K562 (cell line): ENCODE measurements around the gene CORO2A. TPM values are rescaled to one million over a fixed set of nuclear protein-coding genes. Genes with fewer than 3 reads are reported as not detected.
A peak's percentile ranks its signal among the peaks of the same experiment; 100 is the strongest.

ENCODE experiments used
- CTCF ChIP-seq, 3 experiments: IDR thresholded peaks in 2 of 3; conservative IDR thresholded peaks in 1 of 3; 2 replicates each; pipeline ENCODE4 v1.5.1; 2011 to 2012; ENCODE audit warnings: low read length in 3 of 3, mild to moderate bottlenecking in 3 of 3, control low read depth in 2 of 3, improper control_type of control experiment in 1 of 3, inconsistent platforms in 1 of 3, low read depth in 1 of 3, mixed read lengths in 1 of 3, moderate library complexity in 1 of 3; ENCODE audit not compliant: insufficient read depth in 2 of 3
- EP300 ChIP-seq: IDR thresholded peaks from 2 replicates; pipeline ENCODE4 v1.6.1; 2012; ENCODE audit warnings: low read length, improper control_type of control experiment
- ETV5 ChIP-seq: sonication (generic); formaldehyde crosslinking; IDR thresholded peaks from 2 replicates; pipeline ENCODE4 v1.4.0; 2020; ENCODE audit warnings: low read depth, mild to moderate bottlenecking, missing genetic modification reagents
- HDAC3 ChIP-seq: fragments of 450-650 bp; IDR thresholded peaks from 2 replicates; pipeline ENCODE4 v1.6.1; 2018; ENCODE audit warnings: borderline replicate concordance, mild to moderate bottlenecking, moderate library complexity; ENCODE audit not compliant: partially characterized antibody
- MECOM ChIP-seq: fragments of 250-450 bp; sonication (Bioruptor Pico); IDR thresholded peaks from 2 replicates; pipeline ENCODE4 v1.8.0; 2022; ENCODE audit warnings: inconsistent platforms
- MIER1 ChIP-seq: fragments of 450-650 bp; IDR thresholded peaks from 2 replicates; pipeline ENCODE4 v1.6.1; 2016; ENCODE audit warnings: antibody characterized with exemption, mild to moderate bottlenecking, low read depth
- MYNN ChIP-seq, 2 experiments: sonication (generic); formaldehyde crosslinking in 1 of 2; IDR thresholded peaks; 2 replicates each; pipeline versions ENCODE4 v1.5.0 to v1.6.1; 2016 to 2020; ENCODE audit warnings: antibody characterized with exemption in 1 of 2, missing genetic modification reagents in 1 of 2
- NR2C2 ChIP-seq, 2 experiments: fragments of 200-800 bp in 1 of 2; sonication (Bioruptor generic) in 1 of 2; sonication (generic) in 1 of 2; formaldehyde crosslinking in 1 of 2; IDR thresholded peaks; 2 replicates each; pipeline versions ENCODE4 v1.6.1 to v1.8.0; 2016 to 2022; ENCODE audit warnings: mild to moderate bottlenecking in 1 of 2, missing compliant biosample characterization in 1 of 2, missing genetic modification characterization in 1 of 2, missing genetic modification reagents in 1 of 2
- POLR2AphosphoS5 ChIP-seq: IDR thresholded peaks from 2 replicates; pipeline ENCODE4 v1.6.1; 2011; ENCODE audit warnings: mild to moderate bottlenecking, low read depth, low read length, moderate library complexity; ENCODE audit not compliant: control insufficient read depth, insufficient read depth
- PTBP1 ChIP-seq: fragments of 200-400 bp; formaldehyde crosslinking; IDR thresholded peaks from 2 replicates; pipeline ENCODE4 v1.6.1; 2017; ENCODE audit warnings: low read depth, low read length
- RBFOX2 ChIP-seq: fragments of 200-400 bp; formaldehyde crosslinking; IDR thresholded peaks from 2 replicates; pipeline ENCODE4 v1.6.1; 2017; ENCODE audit warnings: low read depth, mild to moderate bottlenecking, low read length, moderate library complexity
- SMARCE1 ChIP-seq: fragments of 450-650 bp; IDR thresholded peaks from 2 replicates; pipeline ENCODE4 v1.7.1; 2016; ENCODE audit warnings: mild to moderate bottlenecking
- U2AF1 ChIP-seq: fragments of 200-400 bp; formaldehyde crosslinking; optimal IDR thresholded peaks from 2 replicates; pipeline ENCODE3; 2017; ENCODE audit warnings: mild to moderate bottlenecking, low read depth, low read length, moderate library complexity
- ZBTB17 ChIP-seq: fragments of 450-650 bp; formaldehyde crosslinking; IDR thresholded peaks from 2 replicates; pipeline ENCODE4 v1.4.0; 2020; ENCODE audit warnings: mild to moderate bottlenecking
- ZBTB7A ChIP-seq: IDR thresholded peaks from 2 replicates; pipeline ENCODE4 v1.6.1; 2011; ENCODE audit warnings: low read depth, mild to moderate bottlenecking, low read length, moderate library complexity, borderline replicate concordance; ENCODE audit not compliant: control insufficient read depth
- ZNF12 ChIP-seq: sonication (generic); formaldehyde crosslinking; IDR thresholded peaks from 2 replicates; pipeline ENCODE4 v1.4.0; 2020; ENCODE audit warnings: mild to moderate bottlenecking, missing genetic modification reagents
- ZNF24 ChIP-seq: fragments of 450-650 bp; IDR thresholded peaks from 2 replicates; pipeline ENCODE4 v1.6.1; 2016
- ZNF282 ChIP-seq: sonication (generic); formaldehyde crosslinking; IDR thresholded peaks from 2 replicates; pipeline ENCODE4 v1.8.1; 2023; ENCODE audit warnings: missing genetic modification reagents
- polyA plus RNA-seq, 8 experiments: library from polyadenylated mRNA; depleted of rRNA in 4 of 8; stranded (reverse) in 5 of 8; unstranded in 3 of 8; fragments of >200 nt; fragmentation: Nextera tagmentation in 2 of 8; fragmentation: Illumina TruSeq in 1 of 8; extraction: Ambion mirVana in 2 of 8; extraction: Trizol in 1 of 8; gene quantifications; 2 replicates each; pipeline versions ENCODE4 v1.2.1 to v1.2.3, GENCODE V29; 2011 to 2014; ENCODE audit warnings: inconsistent platforms in 1 of 8, missing spikeins in 1 of 8
- total RNA-seq, 7 experiments: library from RNA; depleted of rRNA in 6 of 7; stranded (reverse); fragments of >200 nt in 6 of 7; fragmentation: Illumina TruSeq in 2 of 7; extraction: Trizol in 2 of 7; gene quantifications; 2 replicates each; pipeline versions ENCODE4 v1.2.1 to v1.2.3, GENCODE V29; 2011 to 2021; ENCODE audit warnings: low replicate concordance in 1 of 7
- TF ChIP-seq, protein P1 (sequence below): fragments of 450-650 bp; IDR thresholded peaks from 2 replicates; pipeline ENCODE4 v1.6.1; 2017; ENCODE audit warnings: antibody characterized with exemption, mild to moderate bottlenecking
- TF ChIP-seq, protein P2 (sequence below): fragments of 450-650 bp; IDR thresholded peaks from 2 replicates; pipeline ENCODE4 v1.6.1; 2016; ENCODE audit warnings: mild to moderate bottlenecking

The CORO2A gene
- total and polyA plus RNA-seq, 9 of the 15 experiments (the other 6 are each of a cell fraction or from before 2014, with no cell fraction given) = 9.5 to 26.6 (median 18.0) TPM

- TF ChIP-seq, protein P1, sequence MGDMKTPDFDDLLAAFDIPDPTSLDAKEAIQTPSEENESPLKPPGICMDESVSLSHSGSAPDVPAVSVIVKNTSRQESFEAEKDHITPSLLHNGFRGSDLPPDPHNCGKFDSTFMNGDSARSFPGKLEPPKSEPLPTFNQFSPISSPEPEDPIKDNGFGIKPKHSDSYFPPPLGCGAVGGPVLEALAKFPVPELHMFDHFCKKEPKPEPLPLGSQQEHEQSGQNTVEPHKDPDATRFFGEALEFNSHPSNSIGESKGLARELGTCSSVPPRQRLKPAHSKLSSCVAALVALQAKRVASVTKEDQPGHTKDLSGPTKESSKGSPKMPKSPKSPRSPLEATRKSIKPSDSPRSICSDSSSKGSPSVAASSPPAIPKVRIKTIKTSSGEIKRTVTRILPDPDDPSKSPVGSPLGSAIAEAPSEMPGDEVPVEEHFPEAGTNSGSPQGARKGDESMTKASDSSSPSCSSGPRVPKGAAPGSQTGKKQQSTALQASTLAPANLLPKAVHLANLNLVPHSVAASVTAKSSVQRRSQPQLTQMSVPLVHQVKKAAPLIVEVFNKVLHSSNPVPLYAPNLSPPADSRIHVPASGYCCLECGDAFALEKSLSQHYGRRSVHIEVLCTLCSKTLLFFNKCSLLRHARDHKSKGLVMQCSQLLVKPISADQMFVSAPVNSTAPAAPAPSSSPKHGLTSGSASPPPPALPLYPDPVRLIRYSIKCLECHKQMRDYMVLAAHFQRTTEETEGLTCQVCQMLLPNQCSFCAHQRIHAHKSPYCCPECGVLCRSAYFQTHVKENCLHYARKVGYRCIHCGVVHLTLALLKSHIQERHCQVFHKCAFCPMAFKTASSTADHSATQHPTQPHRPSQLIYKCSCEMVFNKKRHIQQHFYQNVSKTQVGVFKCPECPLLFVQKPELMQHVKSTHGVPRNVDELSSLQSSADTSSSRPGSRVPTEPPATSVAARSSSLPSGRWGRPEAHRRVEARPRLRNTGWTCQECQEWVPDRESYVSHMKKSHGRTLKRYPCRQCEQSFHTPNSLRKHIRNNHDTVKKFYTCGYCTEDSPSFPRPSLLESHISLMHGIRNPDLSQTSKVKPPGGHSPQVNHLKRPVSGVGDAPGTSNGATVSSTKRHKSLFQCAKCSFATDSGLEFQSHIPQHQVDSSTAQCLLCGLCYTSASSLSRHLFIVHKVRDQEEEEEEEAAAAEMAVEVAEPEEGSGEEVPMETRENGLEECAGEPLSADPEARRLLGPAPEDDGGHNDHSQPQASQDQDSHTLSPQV = peak; percentile 89
- TF ChIP-seq NR2C2 (CRISPR knock-in tag; IDR thresholded peaks at IDR 0.05) = no peak
- peak; percentile 69 for TF ChIP-seq NR2C2 (tag; IDR thresholded peaks at IDR 0.05)
- TF ChIP-seq RBFOX2 = no peak
- peak; percentile 93 for TF ChIP-seq SMARCE1
- peak; percentile 62; the same call in 1 of the 2 replicates for TF ChIP-seq ZNF24
- TF ChIP-seq, protein P2, sequence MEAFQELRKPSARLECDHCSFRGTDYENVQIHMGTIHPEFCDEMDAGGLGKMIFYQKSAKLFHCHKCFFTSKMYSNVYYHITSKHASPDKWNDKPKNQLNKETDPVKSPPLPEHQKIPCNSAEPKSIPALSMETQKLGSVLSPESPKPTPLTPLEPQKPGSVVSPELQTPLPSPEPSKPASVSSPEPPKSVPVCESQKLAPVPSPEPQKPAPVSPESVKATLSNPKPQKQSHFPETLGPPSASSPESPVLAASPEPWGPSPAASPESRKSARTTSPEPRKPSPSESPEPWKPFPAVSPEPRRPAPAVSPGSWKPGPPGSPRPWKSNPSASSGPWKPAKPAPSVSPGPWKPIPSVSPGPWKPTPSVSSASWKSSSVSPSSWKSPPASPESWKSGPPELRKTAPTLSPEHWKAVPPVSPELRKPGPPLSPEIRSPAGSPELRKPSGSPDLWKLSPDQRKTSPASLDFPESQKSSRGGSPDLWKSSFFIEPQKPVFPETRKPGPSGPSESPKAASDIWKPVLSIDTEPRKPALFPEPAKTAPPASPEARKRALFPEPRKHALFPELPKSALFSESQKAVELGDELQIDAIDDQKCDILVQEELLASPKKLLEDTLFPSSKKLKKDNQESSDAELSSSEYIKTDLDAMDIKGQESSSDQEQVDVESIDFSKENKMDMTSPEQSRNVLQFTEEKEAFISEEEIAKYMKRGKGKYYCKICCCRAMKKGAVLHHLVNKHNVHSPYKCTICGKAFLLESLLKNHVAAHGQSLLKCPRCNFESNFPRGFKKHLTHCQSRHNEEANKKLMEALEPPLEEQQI = peak; percentile 91; the same call in 1 of the 2 replicates
- peak; percentile 45; the same call in 1 of the 2 replicates for TF ChIP-seq MECOM (CRISPR knock-in tag)
- no peak for TF ChIP-seq U2AF1
- TF ChIP-seq ETV5 (CRISPR knock-in tag) = 0 out of 2 replicates have a peak, but pooled peaks have one; percentile 60
- TF ChIP-seq ZBTB17 = 0 out of 2 replicates have a peak, but pooled peaks have one; percentile 34
- peak; percentile 93 for TF ChIP-seq ZBTB7A
- TF ChIP-seq ZNF12 (CRISPR knock-in tag) = no peak
- peak in 1 of 3 experiments; percentile 22; a peak in 2 of 6 replicates for TF ChIP-seq CTCF (IDR thresholded peaks at IDR 0.05 in 2 of 3, conservative IDR thresholded peaks at IDR 0.05 in 1 of 3; ENCODE audit: insufficient read depth in 2 of 3, low read depth in 1 of 3, low read length in 3 of 3)
- TF ChIP-seq PTBP1 = no peak
- peak; percentile 97 for TF ChIP-seq EP300
- TF ChIP-seq HDAC3 = peak; percentile 96
- no peak for TF ChIP-seq ZNF282
- TF ChIP-seq MIER1 = no peak
- peak; percentile 75 for TF ChIP-seq MYNN (IDR thresholded peaks at IDR 0.05)
- TF ChIP-seq MYNN (CRISPR knock-in tag; IDR thresholded peaks at IDR 0.05) = no peak
- peak; percentile 100 for TF ChIP-seq POLR2AphosphoS5
Observed at GRCh38 chr9:98225015-98225442, 32.6 kb upstream of the CORO2A start (continued).
